DND-41 (cell line): ENCODE data around the gene EDEM3.

ENCODE experiments used
- CTCF ChIP-seq: IDR thresholded peaks from 2 replicates; pipeline ENCODE4 v1.5.1; 2012; ENCODE audit warnings: borderline replicate concordance, low read length, moderate library complexity, mild to moderate bottlenecking; ENCODE audit not compliant: poor library complexity, severe bottlenecking; ENCODE audit errors: extremely low read depth
- EZH2 ChIP-seq: IDR thresholded peaks from 3 replicates; pipeline ENCODE4 v1.6.1; 2012; ENCODE audit warnings: borderline replicate concordance, low read depth, mild to moderate bottlenecking, moderate library complexity, low read length, inconsistent platforms; ENCODE audit not compliant: severe bottlenecking

GRCh38 chr1:184647471-184647870 is 107.2 kb downstream of the EDEM3 start:
- no peak for TF ChIP-seq CTCF
- TF ChIP-seq EZH2, result no peak
